ENCODE measurements around the gene CBX5. TPM values are rescaled to one million over a fixed set of nuclear protein-coding genes. Genes with fewer than 3 reads are reported as not detected.
"Not testable (repeated sequence)": the region's sequence is repeated elsewhere in the genome, so short reads cannot be mapped to it uniquely, and the experiment has no call there.

The CBX5 gene
- total RNA-seq, 2 donors from 2014 or later, result 230 to 341 TPM

- DNase-seq, result peak; percentile 99
- peak within 1 kb of the TSS; percentile 81 for H3K27ac ChIP-seq (ENCODE audit: low read depth, low read length)
- no peaks in the 10 kb centered on the region for H3K27me3 ChIP-seq (ENCODE audit: control insufficient read depth, insufficient read depth, low read length, poor library complexity, severe bottlenecking)
- H3K4me1 ChIP-seq (ENCODE audit: control insufficient read depth, insufficient read depth, low read length), result peaks cover 2% of the 10 kb centered on the region
- Mint-ChIP-seq H3K27me3 (ENCODE audit: insufficient read depth) (no peaks in the 10 kb centered on the region), H3K9me3 (no peaks in the 10 kb centered on the region), H3K4me1 (peaks cover 16% of the 10 kb centered on the region), H3K36me3 (ENCODE audit: low read depth) (no peaks in the 10 kb centered on the region), H3K27ac (peak within 1 kb of the TSS; percentile 100), H3K4me3 (peak within 1 kb of the TSS; percentile 100)
- no peaks in the 10 kb centered on the region for H3K9me3 ChIP-seq (ENCODE audit: control insufficient read depth, low read length)
- H3K36me3 ChIP-seq (ENCODE audit: control insufficient read depth, insufficient read depth, low read length), result no peaks in the 10 kb centered on the region
- peak within 1 kb of the TSS; percentile 96 for H3K4me3 ChIP-seq (ENCODE audit: low read length)
- WGBS, 2 experiments (ENCODE audit: insufficient coverage in 1 of 2, insufficient read length in 1 of 2), result 2 to 3% methylated on average over 22 to 34 of the region's 34 CpGs
- peak; percentile 91 for TF ChIP-seq CTCF (conservative IDR thresholded peaks at IDR 0.05)
- H3K9ac ChIP-seq (ENCODE audit: extremely low read depth, low read length, poor library complexity, severe bottlenecking), result peak within 1 kb of the TSS; percentile 97
Observed at GRCh38 chr12:54324617-54325441, 44.9 kb upstream of the CBX5 start, which contains the start of gene COPZ1. COPZ1 (plus strand) TSS chr12:54325131; CDS start chr12:54325164, 33 bp downstream.

DNA sequence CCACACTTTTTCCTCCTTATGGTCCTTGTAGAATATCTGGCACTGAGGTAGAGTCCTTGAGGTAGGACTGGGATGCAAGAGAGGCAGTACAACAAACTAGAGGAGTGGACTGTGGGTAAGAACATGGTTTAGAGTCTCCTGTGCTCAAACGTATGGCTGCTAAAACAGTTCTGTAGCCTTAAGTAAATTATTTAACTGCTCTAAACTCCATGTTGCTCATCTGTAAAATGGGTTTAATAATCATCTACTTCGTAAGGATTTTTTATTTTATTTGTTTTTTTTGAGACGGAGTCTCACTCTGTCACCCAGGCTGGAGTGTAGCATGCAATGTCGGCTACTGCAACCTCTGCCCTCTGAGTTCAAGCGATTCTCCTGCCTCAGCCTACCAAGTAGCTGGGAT is 41.4 kb upstream of the CBX5 start:
- Mint-ChIP-seq H3K4me3 (no peak overlapping the region), H3K9me3 (no peaks in the 10 kb centered on the region), H3K4me1 (peaks cover 3% of the 10 kb centered on the region), H3K36me3 (ENCODE audit: low read depth) (no peaks in the 10 kb centered on the region), H3K27me3 (ENCODE audit: insufficient read depth) (no peaks in the 10 kb centered on the region), H3K27ac (no peak overlapping the region)
- H3K36me3 ChIP-seq (ENCODE audit: control insufficient read depth, insufficient read depth, low read length), result no peaks in the 10 kb centered on the region
- 90 to 93% methylated on average over 5 of the region's 5 CpGs for WGBS, 2 experiments (ENCODE audit: insufficient coverage in 1 of 2, insufficient read length in 1 of 2)
- H3K4me3 ChIP-seq (ENCODE audit: low read length), result no peak overlapping the region
- H3K27ac ChIP-seq (ENCODE audit: low read depth, low read length), result no peak overlapping the region
- H3K27me3 ChIP-seq (ENCODE audit: control insufficient read depth, insufficient read depth, low read length, poor library complexity, severe bottlenecking), result no peaks in the 10 kb centered on the region
- no peaks in the 10 kb centered on the region for H3K9me3 ChIP-seq (ENCODE audit: control insufficient read depth, low read length)
- no peak for TF ChIP-seq CTCF (conservative IDR thresholded peaks at IDR 0.05)
- H3K9ac ChIP-seq (ENCODE audit: extremely low read depth, low read length, poor library complexity, severe bottlenecking), result no peak overlapping the region
- H3K4me1 ChIP-seq (ENCODE audit: control insufficient read depth, insufficient read depth, low read length), result no peaks in the 10 kb centered on the region
- DNase-seq, result no peak

- not testable (repeated sequence) for H3K27ac Mint-ChIP-seq; H3K36me3 ChIP-seq (ENCODE audit: control insufficient read depth, insufficient read depth, low read length); DNase-seq; H3K9me3 ChIP-seq (ENCODE audit: control insufficient read depth, low read length); H3K4me3 Mint-ChIP-seq; H3K36me3 Mint-ChIP-seq (ENCODE audit: low read depth); H3K9me3 Mint-ChIP-seq; H3K27ac ChIP-seq (ENCODE audit: low read depth, low read length); H3K4me1 Mint-ChIP-seq; H3K27me3 ChIP-seq (ENCODE audit: control insufficient read depth, insufficient read depth, low read length, poor library complexity, severe bottlenecking); H3K4me1 ChIP-seq (ENCODE audit: control insufficient read depth, insufficient read depth, low read length); H3K9ac ChIP-seq (ENCODE audit: extremely low read depth, low read length, poor library complexity, severe bottlenecking); H3K4me3 ChIP-seq (ENCODE audit: low read length); H3K27me3 Mint-ChIP-seq (ENCODE audit: insufficient read depth)
- WGBS, 2 experiments (ENCODE audit: insufficient coverage in 1 of 2, insufficient read length in 1 of 2), result 92 to 97% methylated on average over 6 to 7 of the region's 7 CpGs
Observed at GRCh38 chr12:54312309-54312708, 32.4 kb upstream of the CBX5 start.
